Measurements from ENCODE around the gene RBM20.
A peak's percentile ranks its signal among the peaks of the same experiment; 100 is the strongest.

RBM20 gene

DNA sequence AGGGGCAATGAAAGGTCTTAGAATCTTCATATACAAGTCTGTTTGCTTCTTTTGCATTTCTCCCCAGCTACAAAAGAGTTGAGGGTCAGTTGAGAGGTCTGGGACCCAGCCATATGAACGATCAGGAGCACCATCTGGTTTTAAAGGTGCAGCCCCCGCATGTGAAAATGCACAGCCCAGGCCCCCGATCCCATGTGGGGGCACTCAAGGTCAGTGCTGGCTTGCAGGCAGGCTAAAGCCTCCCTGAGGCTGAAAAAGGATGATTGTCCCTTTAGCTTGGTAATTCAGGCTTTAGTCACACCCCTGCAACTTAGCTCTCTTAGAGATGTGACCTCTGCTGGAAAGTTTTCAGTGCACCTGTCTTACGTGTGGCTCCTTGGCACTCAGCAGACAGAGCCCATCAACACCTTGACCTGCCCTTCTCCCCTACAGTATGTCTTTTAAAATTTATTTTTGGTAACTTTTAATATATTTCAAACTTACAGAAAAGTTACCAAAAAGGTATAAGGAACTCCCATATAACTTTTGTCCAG is 147.5 kb downstream of the RBM20 start:
- DNase-seq: no peak

DNA sequence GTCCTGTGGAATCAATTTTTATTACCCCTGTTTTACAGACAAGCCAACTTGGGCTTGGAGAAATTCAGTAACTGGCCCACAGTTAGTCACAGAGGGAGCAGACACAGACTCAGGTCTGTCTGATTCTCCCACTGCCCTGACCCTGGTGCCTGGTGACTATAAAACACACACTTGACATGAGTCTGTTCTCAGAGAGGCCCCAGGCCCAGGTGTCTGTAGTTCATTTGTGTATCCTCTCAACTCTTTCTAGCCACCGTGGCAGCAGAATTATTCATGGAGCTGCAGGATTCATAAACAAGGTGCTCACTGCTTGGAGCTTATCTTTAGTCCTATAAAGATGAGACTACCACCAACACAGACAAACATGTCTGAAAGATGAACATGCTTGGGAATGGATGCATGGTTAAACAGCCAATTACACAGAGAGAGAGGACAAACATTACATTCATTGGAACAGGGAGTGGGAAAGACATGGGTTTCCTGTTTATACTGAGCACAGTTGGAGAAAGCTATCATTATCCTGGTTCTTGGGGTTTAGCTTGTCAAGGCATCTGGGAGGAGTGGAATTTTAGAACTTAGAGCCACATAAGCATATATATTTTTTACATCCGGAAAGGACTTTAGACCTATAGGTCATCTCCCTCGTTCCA is 148.5 kb downstream of the RBM20 start:
- DNase-seq: no peak

DNA sequence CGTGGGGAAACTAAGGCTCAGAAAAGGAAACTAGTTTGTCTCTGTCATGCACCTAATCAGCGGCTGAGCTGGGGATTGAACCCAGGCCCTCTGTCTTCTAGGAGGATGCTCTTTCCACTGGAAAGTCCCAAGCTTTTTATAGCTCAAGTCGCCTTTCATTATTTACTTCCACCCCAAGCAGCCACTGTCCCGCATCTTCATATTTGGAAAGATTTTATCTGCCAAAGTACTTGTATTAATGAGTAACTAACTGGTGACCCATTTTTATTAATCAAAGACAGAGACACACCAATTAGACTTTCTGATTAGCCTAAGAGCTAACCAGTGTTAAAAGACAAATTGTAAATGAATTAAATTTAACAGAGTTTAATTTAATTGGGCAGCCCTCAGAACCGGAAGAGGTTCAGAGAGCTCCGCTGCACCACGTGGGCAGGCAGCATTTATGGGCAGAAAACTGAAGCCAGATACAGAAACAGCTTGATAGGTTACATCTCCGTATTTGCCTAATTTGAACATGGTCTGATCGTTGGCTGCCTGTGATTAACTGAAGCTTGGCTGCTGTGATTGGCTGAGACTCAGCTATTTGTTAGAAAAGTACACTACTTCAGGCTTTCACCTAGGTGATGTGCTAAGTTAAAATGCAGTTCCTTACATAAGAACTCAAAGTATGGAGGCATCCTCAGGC is 149.1 kb downstream of the RBM20 start:
- DNase-seq: peak; percentile 84

- peak; percentile 84 for DNase-seq
These were observed 149.8 kb downstream of the RBM20 start for GRCh38 chr10:110793886-110794285.

DNA sequence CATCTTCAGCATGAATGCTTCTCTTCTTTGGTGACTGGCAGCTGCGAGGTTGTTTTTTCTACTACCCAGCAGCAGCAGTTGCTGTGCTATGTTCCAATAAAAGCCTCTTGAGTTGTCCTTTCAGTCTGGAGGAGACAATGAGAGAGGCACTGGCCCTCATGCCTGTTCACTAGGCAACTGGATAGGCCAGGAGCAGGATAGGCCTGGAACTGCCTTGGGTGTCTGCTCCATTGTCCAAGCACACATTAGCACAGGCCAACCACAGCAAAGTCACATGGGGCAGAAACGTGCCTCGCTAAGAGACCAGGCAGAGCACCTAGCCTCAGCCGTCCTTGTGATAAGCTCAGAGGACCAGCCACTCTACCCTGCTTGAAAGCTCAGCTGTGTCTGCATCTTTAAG is 150.7 kb downstream of the RBM20 start:
- DNase-seq: peak; percentile 86

DNA sequence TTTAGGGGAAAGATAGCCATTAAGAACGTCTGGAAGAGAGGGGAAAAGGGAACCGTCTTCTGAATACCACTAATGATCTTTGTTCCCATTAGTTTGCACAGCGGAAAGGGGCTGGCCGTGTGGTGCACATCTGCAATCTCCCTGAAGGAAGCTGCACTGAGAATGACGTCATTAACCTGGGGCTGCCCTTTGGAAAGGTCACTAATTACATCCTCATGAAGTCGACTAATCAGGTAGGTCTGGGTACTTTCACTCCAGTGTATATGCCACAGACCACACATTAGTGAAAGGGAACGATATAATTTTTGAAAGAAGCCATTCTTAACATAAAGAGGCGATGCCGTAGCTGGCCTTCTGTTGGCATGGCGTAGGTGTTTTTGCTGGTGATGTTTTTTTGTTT is 153.3 kb downstream of the RBM20 start:
- no peak for DNase-seq

GRCh38 chr10:110798340-110798739 is 154.2 kb downstream of the RBM20 start:
- DNase-seq: no peak

DNA sequence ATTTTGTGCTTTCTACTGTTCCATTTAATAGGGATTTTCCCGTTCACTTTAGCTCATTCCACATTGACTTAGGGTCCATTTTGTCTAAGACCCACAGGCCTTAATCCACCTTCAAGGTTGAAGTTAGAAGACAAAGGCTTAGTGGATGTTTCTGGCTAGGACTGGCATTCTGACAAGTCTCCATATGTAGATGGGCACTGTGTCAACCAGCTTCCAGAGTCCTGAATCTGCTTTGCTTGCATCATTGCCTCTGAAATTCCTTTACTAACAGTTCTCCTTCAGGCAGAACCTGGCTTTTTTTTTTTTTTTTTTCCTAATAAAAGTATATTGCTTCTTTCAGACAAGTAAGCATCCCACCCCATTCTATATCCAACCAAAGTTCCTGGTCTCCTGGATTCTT is 158.0 kb downstream of the RBM20 start:
- no peak for DNase-seq

DNA sequence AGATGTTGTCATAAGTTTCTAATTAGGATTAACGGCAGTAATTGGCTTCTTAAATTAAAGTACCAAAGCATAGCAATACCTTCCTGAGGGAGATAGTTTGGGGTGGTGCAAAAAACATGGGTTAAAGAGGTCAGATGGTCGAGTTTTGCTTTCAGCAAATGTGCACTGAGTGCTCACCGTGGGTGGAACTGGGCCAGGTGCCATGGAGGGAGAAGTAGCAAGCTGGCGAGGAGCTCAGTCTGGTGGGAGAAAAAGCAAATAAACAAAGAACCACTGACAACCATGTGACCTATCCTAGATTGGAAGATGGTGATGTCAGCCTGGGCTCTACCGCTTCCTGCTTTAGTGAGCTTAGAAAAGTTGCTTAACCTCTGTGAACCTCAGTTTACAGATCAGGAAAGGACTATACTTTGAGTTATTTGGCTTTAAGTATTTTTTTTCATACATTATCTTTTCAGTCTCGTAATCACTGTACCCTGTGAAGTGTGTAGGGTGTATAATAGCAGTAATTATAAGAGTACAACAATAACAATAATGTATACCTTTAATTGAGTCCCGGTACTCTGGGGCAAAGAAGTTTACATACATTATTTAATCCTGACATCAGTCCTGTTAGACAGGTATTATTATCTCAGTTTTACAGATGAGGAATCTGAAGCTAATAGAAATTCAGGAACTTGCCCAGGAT is 158.6 kb downstream of the RBM20 start:
- DNase-seq: peak; percentile 88

- no peak for DNase-seq
These were observed 159.2 kb downstream of the RBM20 start for GRCh38 chr10:110803239-110803749.

DNA sequence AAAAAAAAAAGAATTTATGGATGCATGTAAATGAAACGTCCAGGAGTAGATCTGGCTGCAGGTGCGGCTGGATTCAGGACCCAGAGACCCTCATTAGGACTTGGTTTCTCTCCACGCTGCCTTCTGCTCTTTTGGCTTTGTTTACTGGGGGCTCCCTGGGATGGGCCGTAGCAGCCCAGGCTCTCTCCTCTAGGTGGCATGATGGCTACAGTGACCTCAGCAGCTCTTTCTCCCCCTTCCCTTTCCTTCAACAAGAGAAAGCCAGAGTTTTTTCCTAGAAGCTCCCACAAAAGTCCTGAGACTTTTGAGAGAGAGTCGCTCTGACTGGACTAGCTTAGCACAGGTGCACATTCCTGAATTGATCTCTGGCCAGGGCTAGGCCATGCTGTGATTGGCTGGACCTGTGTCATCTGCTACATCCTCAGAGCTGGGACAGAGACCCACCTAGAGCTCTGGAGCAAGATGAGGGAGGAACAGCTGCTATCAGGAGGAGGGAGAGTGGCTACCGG is 159.7 kb downstream of the RBM20 start:
- DNase-seq: no peak

- no peak for DNase-seq
These were observed 160.2 kb downstream of the RBM20 start for GRCh38 chr10:110804376-110804775.

GRCh38 chr10:110805292-110805691 is 161.2 kb downstream of the RBM20 start:
- DNase-seq: no peak

GRCh38 chr10:110806335-110806734 is 162.2 kb downstream of the RBM20 start:
- DNase-seq: no peak

DNA sequence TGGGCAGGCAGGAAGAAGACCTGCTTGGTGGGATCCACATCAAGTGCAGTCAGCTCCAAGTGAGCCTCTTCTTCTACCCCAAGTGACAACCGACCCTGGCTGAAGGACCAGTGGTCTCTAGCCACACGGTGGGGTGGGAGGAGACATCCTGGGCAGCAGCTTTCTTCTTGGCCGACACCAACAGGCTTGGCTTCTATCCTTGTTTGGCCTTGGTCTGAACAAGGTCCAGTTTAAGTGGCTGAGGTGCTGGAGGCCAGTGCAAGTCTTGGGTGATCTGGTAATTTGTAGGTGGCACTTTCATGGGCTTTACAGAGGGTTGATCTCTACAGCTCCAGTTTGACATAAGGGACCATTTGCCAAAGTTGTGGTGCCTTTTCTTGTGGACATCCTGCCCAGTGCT is 164.0 kb downstream of the RBM20 start:
- DNase-seq: no peak

- DNase-seq: no peak
These were observed 164.5 kb downstream of the RBM20 start for GRCh38 chr10:110808615-110809014.

GRCh38 chr10:110810625-110811024 is 166.5 kb downstream of the RBM20 start:
- no peak for DNase-seq

DNA sequence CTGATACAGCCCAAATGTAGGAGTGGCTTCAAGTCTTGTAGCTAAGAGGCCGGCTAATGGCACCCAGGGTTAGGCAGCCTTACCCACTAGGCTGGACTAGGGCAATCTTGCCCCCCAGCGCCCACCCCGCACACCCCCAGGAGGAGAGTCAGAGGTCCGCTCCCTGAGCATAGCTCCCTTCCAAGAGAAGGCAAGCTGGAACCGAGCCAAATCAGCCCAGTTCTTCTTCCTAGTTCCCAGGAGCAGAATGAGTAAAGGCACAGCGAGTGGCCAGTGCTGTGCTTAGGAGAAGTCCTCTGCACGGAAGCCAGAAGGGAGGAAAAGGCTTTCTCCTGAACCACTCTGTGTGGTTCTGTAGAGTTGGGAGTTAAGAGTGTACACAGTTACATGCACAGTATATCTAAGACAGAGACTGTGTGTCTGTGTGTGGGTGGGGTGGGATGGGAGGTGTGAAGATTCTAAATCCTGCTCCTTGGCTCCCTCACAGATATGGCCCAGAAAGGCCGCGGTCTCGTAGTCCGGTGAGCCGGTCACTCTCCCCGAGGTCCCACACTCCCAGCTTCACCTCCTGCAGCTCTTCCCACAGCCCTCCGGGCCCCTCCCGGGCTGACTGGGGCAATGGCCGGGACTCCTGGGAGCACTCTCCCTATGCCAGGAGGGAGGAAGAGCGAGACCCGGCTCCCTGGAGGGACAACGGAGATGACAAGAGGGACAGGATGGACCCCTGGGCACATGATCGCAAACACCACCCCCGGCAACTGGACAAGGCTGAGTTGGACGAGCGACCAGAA is 167.8 kb downstream of the RBM20 start:
- no peak for DNase-seq

GRCh38 chr10:110812583-110812982 is 168.4 kb downstream of the RBM20 start:
- no peak for DNase-seq

DNA sequence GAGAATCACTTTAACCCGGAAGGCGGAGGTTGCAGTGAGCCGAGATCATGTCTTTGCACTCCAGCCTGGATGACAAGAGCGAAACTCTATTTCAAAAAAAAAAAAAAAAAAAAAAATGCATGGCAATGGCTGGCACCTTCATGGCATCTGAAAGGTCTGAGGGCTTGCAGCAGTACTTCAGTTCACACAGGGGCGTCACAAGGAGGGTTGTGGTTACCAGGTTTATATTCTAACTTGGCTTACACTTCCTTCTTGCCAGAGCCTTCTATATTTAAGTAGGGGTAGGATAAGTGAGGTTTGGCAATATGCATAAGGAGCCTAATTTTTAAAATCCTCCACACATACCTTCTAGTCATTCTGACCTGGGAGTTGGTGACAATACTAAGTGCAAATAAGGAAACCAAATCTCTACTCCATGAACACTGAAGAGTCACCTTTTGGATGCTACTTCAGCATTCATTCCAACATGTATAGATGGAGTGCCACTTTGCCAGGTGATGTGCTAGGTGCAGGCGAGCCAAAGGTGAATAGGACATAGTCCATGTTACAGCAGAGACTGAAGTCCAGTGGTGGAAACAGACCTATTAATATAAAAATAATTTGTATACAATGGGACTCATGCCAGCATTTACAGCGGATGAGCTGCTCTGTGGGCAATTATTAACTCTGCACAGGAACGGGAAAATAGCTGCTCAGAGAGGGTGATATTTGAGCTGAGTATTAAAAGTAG is 169.8 kb downstream of the RBM20 start:
- peak; percentile 34 for DNase-seq

DNA sequence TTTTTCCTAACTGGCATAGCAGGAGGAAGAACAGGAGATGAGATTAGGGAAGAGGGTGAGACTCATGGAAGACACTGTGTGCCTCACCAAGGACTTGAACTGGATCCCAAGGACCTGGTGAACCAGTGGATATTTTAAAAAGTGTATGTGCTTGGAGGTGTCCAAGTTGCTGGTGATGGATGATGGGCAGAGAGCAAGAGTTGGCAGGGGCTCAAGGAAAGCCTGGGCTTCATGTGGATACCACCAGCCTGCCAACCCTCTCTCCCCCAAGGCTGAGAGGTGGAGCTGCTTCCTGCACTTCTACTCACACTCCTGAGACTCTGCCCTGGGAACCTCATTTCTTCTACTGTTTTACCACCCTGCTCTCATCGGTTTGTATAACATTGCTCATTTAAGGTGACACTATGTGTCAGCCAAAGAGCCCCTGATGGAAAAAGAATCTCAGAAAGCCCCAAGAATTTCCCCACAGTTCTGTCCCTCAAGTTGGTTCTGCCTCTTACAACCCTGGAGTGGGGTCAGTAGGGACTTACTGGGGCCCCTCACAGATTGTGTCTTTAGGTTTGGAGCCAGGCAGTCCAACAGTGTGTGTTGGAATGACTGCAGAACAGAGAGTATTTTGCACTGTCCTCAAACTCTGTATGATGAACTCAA is 171.3 kb downstream of the RBM20 start:
- DNase-seq: no peak
